HS-27A (cell line): Measurements from ENCODE around the gene NIN.
"Not testable (repeated sequence)": the region's sequence is repeated elsewhere in the genome, so short reads cannot be mapped to it uniquely, and the experiment has no call there.

ENCODE experiments used
- DNase-seq: peaks from one replicate; pipeline ENCODE4 v3.0.0-alpha.2; 2012; ENCODE audit warnings: low read depth, missing footprints

NIN gene

GRCh38 chr14:50820786-50821509 is 10.0 kb downstream of the NIN start:
- no peak for DNase-seq

- not testable (repeated sequence) for DNase-seq
These were observed 11.7 kb downstream of the NIN start for GRCh38 chr14:50819303-50819702.

- peak; percentile 34 for DNase-seq
These were observed 14.4 kb downstream of the NIN start for GRCh38 chr14:50816395-50817047.

GRCh38 chr14:50815526-50815925 is 15.4 kb downstream of the NIN start:
- not testable (repeated sequence) for DNase-seq

- DNase-seq = not testable (repeated sequence)
These were observed 15.9 kb downstream of the NIN start for GRCh38 chr14:50815058-50815457.

GRCh38 chr14:50814161-50814560 is 16.8 kb downstream of the NIN start:
- DNase-seq = no peak

GRCh38 chr14:50813544-50813863 is 17.5 kb downstream of the NIN start:
- no peak for DNase-seq

- no peak for DNase-seq
These were observed 18.0 kb downstream of the NIN start for GRCh38 chr14:50812856-50813543.

- DNase-seq = no peak
These were observed 18.8 kb downstream of the NIN start for GRCh38 chr14:50812180-50812579.

GRCh38 chr14:50808053-50808452 is 22.9 kb downstream of the NIN start:
- DNase-seq = no peak

- DNase-seq = no peak
These were observed 24.6 kb downstream of the NIN start for GRCh38 chr14:50806241-50806933.

GRCh38 chr14:50805396-50805795 is 25.6 kb downstream of the NIN start:
- DNase-seq = no peak

- no peak for DNase-seq
These were observed 26.7 kb downstream of the NIN start for GRCh38 chr14:50804181-50804721.

- DNase-seq = no peak
These were observed 29.3 kb downstream of the NIN start for GRCh38 chr14:50801706-50802105.

GRCh38 chr14:50800032-50800431 is 30.9 kb downstream of the NIN start:
- DNase-seq = no peak

- no peak for DNase-seq
These were observed 32.9 kb downstream of the NIN start for GRCh38 chr14:50798048-50798421.

- no peak for DNase-seq
These were observed 33.5 kb downstream of the NIN start for GRCh38 chr14:50797250-50798047.

GRCh38 chr14:50796390-50796789 is 34.6 kb downstream of the NIN start:
- DNase-seq = no peak

GRCh38 chr14:50795909-50796308 is 35.1 kb downstream of the NIN start:
- DNase-seq = no peak

- no peak for DNase-seq
These were observed 35.8 kb downstream of the NIN start for GRCh38 chr14:50795142-50795541.

- no peak for DNase-seq
These were observed 36.8 kb downstream of the NIN start for GRCh38 chr14:50794068-50794645.
